Endothelial cell of hepatic sinusoid (primary cell): ENCODE measurements around the gene STRBP.

Experiments used
- in situ Hi-C: cut with HindIII; loops from 2 replicates; pipeline ENCODE4 v1.10.0; 2017; ENCODE audit warnings: low sequenced_read_pairs

STRBP gene

DNA sequence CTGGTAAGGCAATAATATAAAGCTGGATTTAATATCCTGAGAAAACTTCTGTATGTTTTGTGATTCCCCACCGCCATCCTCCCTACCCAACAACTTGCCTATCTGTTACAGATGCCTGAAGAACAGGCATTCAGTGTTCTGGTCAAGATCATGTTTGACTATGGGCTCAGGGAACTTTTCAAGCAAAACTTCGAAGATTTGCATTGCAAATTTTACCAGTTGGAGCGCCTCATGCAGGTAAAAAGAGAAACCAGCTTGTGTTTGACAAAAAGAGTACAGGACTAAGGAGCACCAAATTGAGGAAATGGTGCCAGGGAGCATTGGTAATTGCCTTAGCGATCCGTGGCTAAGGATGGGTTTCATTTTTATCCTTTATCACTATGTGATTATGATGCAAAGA is 194.9 kb downstream of the STRBP start:
- in situ Hi-C loops = no loop called here

DNA sequence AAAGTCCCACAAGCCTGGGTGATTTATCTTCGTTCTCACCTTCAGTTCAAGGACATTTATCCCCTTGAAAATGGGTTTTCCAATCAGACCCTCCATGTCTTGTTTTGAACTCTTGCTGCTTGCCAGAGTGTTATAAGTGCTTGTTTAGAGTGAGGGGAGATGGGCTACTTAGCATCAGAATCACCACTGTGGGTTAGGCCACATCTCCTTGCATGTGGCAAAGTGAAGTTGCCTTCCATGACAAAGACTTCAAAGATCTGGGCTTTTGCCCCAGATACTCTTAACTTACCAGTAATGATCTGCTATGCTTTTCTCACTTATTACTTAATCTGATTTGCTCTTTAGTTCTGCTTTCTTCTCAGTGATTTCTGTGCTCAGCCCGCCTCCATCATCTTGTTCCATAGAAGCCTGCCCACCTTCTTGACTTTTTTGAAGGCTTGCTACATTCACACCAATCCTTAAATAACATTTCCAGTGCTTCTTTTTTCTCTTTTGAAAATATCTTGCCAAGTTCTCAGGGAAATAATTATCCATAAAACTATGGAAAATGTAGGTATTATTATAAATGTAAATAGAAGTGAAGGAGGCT is 195.9 kb downstream of the STRBP start:
- in situ Hi-C loops = no loop called here
